Neuron (in vitro differentiated cells): ENCODE data around the gene SUCLG2.

ENCODE experiments used
- H2AFZ ChIP-seq: one replicate; pipeline ENCODE4 v1.6.1; 2013; ENCODE audit warnings: low read depth, mild to moderate bottlenecking, inconsistent platforms, low read length, moderate library complexity
- H3K27me3 ChIP-seq: one replicate; pipeline ENCODE4 v1.6.1; 2013; ENCODE audit warnings: low read length; ENCODE audit not compliant: insufficient read depth
- H3K36me3 ChIP-seq: one replicate; pipeline ENCODE4 v1.6.1; 2013; ENCODE audit warnings: low read length; ENCODE audit not compliant: insufficient read depth
- H3K4me1 ChIP-seq: one replicate; pipeline ENCODE4 v1.6.1; 2013; ENCODE audit warnings: low read length; ENCODE audit not compliant: insufficient read depth
- H3K4me3 ChIP-seq: 2 replicates; pipeline ENCODE4 v1.5.1; 2013; ENCODE audit warnings: mild to moderate bottlenecking, low read length, moderate library complexity
- H3K9me3 ChIP-seq: one replicate; pipeline ENCODE4 v1.6.1; 2013; ENCODE audit warnings: low read length

The SUCLG2 gene

GRCh38 chr3:67357610-67358458 lies 296.6 kb downstream of the SUCLG2 start:
- Histone ChIP-seq H3K9me3 (no peaks in the 10 kb centered on the region), H3K36me3 (no peaks in the 10 kb centered on the region), H3K4me1 (no peaks in the 10 kb centered on the region), H3K4me3 (no peak overlapping the region), H2AFZ (no peak overlapping the region), H3K27me3 (no peaks in the 10 kb centered on the region)

GRCh38 chr3:67349551-67350174 lies 304.7 kb downstream of the SUCLG2 start:
- Histone ChIP-seq H3K36me3 (no peaks in the 10 kb centered on the region), H2AFZ (no peak overlapping the region), H3K27me3 (no peaks in the 10 kb centered on the region), H3K4me3 (no peak overlapping the region), H3K4me1 (no peaks in the 10 kb centered on the region), H3K9me3 (no peaks in the 10 kb centered on the region)

GRCh38 chr3:67346081-67346480 lies 308.3 kb downstream of the SUCLG2 start:
- no peaks in the 10 kb centered on the region for H3K36me3 ChIP-seq
- H3K27me3 ChIP-seq: no peaks in the 10 kb centered on the region
- H2AFZ ChIP-seq: no peak overlapping the region
- H3K9me3 ChIP-seq: no peaks in the 10 kb centered on the region
- no peaks in the 10 kb centered on the region for H3K4me1 ChIP-seq
- no peak overlapping the region for H3K4me3 ChIP-seq

- Histone ChIP-seq H3K4me1 (no peaks in the 10 kb centered on the region), H3K9me3 (peaks cover 4% of the 10 kb centered on the region), H3K4me3 (no peak overlapping the region), H3K36me3 (no peaks in the 10 kb centered on the region), H3K27me3 (no peaks in the 10 kb centered on the region), H2AFZ (no peak overlapping the region)
Observed at GRCh38 chr3:67335813-67336212, 318.6 kb downstream of the SUCLG2 start.

GRCh38 chr3:67334588-67334987 lies 319.8 kb downstream of the SUCLG2 start:
- no peaks in the 10 kb centered on the region for H3K36me3 ChIP-seq
- no peak overlapping the region for H3K4me3 ChIP-seq
- no peak overlapping the region for H2AFZ ChIP-seq
- no peaks in the 10 kb centered on the region for H3K27me3 ChIP-seq
- H3K4me1 ChIP-seq: no peaks in the 10 kb centered on the region
- peaks cover 4% of the 10 kb centered on the region for H3K9me3 ChIP-seq

GRCh38 chr3:67329358-67329757 lies 325.1 kb downstream of the SUCLG2 start:
- no peaks in the 10 kb centered on the region for H3K4me1 ChIP-seq
- no peak overlapping the region for H2AFZ ChIP-seq
- no peaks in the 10 kb centered on the region for H3K27me3 ChIP-seq
- H3K9me3 ChIP-seq: no peaks in the 10 kb centered on the region
- no peaks in the 10 kb centered on the region for H3K36me3 ChIP-seq
- no peak overlapping the region for H3K4me3 ChIP-seq

- no peak overlapping the region for H3K4me3 ChIP-seq
- peaks cover 5% of the 10 kb centered on the region for H3K4me1 ChIP-seq
- H3K9me3 ChIP-seq: no peaks in the 10 kb centered on the region
- H3K36me3 ChIP-seq: no peaks in the 10 kb centered on the region
- no peaks in the 10 kb centered on the region for H3K27me3 ChIP-seq
- H2AFZ ChIP-seq: no peak overlapping the region
Observed at GRCh38 chr3:67327582-67327981, 326.8 kb downstream of the SUCLG2 start.

GRCh38 chr3:67325231-67325630 lies 329.2 kb downstream of the SUCLG2 start:
- H3K36me3 ChIP-seq: no peaks in the 10 kb centered on the region
- H2AFZ ChIP-seq: no peak overlapping the region
- no peak overlapping the region for H3K4me3 ChIP-seq

More at GRCh38 chr3:67325231-67325630, 329.2 kb downstream of the SUCLG2 start:
- no peaks in the 10 kb centered on the region for H3K27me3 ChIP-seq
- peaks cover 7% of the 10 kb centered on the region for H3K4me1 ChIP-seq
- H3K9me3 ChIP-seq: no peaks in the 10 kb centered on the region
